WERI-Rb-1 (cell line): Measurements from ENCODE around the gene SLC22A23.

ENCODE experiments used
- DNase-seq: peaks from one replicate; pipeline ENCODE4 v3.0.0-alpha.2; 2020
- H3K27ac ChIP-seq: fragments of 250-450 bp; sonication (Bioruptor Pico); 2 replicates; pipeline ENCODE4 v1.5.1; 2020; ENCODE audit warnings: mild to moderate bottlenecking, moderate library complexity
- H3K27me3 ChIP-seq: fragments of 250-450 bp; sonication (Bioruptor Pico); 2 replicates; pipeline ENCODE4 v1.5.1; 2021; ENCODE audit warnings: mild to moderate bottlenecking, low read depth, moderate library complexity; ENCODE audit not compliant: insufficient read depth, severe bottlenecking
- H3K36me3 ChIP-seq: fragments of 250-450 bp; sonication (Bioruptor Pico); 2 replicates; pipeline ENCODE4 v1.5.1; 2020; ENCODE audit warnings: mild to moderate bottlenecking, moderate library complexity
- H3K4me3 ChIP-seq: 2 replicates; pipeline ENCODE4 v1.5.1; 2011; ENCODE audit warnings: low read depth, mild to moderate bottlenecking, control low read depth, low read length
- H3K9me3 ChIP-seq: fragments of 250-450 bp; sonication (Bioruptor Pico); 2 replicates; pipeline ENCODE4 v1.5.1; 2021; ENCODE audit warnings: mild to moderate bottlenecking, moderate library complexity; ENCODE audit not compliant: severe bottlenecking
- TF ChIP-seq, protein P1 (sequence below): IDR thresholded peaks from 2 replicates; pipeline ENCODE4 v1.5.1; 2011; ENCODE audit warnings: low read depth, mild to moderate bottlenecking, control low read depth, inconsistent platforms, low read length

Gene SLC22A23

DNA sequence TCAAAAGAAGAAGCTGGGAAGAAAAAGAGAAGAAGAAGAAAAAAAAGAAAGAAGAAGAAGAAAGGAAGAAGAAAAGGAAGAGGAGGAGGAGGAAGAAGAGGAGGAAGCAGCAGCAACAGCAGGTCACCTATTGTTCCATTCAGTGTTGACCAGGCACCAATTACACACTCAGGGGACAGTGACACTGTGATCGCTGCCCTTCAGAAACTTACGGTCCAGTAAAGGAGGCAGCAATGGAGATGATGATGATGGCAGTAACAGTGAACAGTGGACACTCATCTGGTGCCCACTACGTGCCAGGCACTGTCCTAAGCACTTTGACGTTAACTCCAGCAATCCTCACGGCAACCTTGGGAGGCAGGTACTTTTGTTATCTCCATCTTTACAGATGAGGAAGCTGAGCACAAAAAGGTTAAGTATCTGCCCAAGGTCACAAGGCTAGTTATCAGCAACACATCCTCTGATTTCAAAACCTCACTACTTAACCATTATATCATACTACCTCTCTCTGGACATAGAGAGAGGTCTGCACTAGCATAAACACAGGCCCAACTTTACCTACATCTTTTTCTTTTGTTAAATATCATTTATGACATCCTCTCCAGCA is 83.2 kb downstream of the SLC22A23 start:
- H3K36me3 ChIP-seq, result no peaks in the 10 kb centered on the region; the same call in 1 of the 2 replicates
- H3K4me3 ChIP-seq, result no peak overlapping the region
- no peak overlapping the region for H3K27ac ChIP-seq
- H3K27me3 ChIP-seq, result no peaks in the 10 kb centered on the region
- DNase-seq, result no peak
- TF ChIP-seq, protein P1, sequence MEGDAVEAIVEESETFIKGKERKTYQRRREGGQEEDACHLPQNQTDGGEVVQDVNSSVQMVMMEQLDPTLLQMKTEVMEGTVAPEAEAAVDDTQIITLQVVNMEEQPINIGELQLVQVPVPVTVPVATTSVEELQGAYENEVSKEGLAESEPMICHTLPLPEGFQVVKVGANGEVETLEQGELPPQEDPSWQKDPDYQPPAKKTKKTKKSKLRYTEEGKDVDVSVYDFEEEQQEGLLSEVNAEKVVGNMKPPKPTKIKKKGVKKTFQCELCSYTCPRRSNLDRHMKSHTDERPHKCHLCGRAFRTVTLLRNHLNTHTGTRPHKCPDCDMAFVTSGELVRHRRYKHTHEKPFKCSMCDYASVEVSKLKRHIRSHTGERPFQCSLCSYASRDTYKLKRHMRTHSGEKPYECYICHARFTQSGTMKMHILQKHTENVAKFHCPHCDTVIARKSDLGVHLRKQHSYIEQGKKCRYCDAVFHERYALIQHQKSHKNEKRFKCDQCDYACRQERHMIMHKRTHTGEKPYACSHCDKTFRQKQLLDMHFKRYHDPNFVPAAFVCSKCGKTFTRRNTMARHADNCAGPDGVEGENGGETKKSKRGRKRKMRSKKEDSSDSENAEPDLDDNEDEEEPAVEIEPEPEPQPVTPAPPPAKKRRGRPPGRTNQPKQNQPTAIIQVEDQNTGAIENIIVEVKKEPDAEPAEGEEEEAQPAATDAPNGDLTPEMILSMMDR, result no peak
- H3K9me3 ChIP-seq, result no peaks in the 10 kb centered on the region

DNA sequence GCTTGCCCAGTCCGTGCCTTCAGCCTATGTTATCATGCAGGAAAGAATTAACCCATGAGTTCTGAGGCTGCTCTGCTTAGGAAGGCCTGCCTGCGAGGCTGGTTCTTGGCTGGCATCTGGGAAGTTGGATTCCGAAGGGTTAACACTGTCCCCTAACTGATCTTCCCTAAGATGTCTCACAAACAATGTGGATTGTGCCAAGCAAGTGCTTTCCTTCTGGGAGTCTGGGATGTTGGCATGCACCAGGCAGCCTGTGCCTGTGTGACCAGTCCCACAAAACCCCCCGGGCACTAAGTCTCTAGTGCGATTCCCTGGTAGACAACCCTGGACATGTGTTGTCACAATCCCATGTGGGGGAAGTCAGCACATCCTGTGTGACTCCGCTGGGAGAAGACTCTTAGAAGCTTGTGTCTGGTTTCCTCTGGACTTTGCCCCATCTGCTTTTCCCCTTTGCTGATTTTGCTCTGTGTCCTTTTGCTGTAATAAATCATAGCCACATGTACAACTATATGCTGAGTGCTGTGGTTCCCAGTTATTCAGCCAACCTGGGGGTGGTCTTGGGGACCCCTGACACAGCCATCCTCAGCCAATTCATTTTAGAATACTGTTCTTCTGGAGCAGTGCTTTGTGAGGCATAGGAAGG is 83.8 kb downstream of the SLC22A23 start:
- Histone ChIP-seq H3K27ac (no peak overlapping the region), H3K4me3 (no peak overlapping the region), H3K9me3 (no peaks in the 10 kb centered on the region), H3K36me3 (no peaks in the 10 kb centered on the region; the same call in 1 of the 2 replicates), H3K27me3 (no peaks in the 10 kb centered on the region)
- TF ChIP-seq, protein P1, result no peak
- DNase-seq, result no peak

DNA sequence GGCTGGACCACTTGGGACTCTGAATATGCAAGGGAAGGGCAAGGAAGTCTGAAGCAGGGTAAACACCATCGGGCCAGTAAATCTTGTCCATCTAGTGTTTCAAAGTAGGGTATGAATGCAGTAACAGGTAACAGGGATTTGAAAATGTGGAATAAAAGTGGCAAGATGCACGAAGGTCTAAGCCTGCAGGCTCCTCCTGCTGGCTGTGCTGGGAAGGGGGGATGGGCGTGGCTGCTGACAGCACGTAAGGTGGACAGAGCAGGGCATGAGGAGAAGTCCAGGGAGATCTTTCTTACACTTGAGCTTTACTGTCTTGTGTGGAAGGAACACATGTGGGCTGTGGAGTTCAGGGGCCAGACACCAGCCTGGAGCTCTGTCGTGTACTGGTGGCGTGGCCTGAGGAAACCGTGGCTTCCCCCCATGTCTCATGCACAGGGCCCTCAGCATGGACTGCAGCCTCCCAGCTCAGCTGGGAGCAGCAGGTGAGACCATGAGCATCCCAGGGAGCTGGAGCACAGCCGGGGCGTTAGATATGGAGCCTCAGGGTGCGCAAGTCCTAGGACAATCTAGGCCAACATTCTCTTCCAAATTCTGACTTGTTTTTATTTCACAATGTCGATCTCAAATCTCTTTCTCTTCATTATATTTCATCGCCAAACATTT is 84.5 kb downstream of the SLC22A23 start:
- no peaks in the 10 kb centered on the region for H3K9me3 ChIP-seq
- no peaks in the 10 kb centered on the region for H3K27me3 ChIP-seq
- TF ChIP-seq, protein P1, result peak; percentile 69
- no peak overlapping the region for H3K4me3 ChIP-seq
- peak; percentile 78 for DNase-seq
- H3K36me3 ChIP-seq, result no peaks in the 10 kb centered on the region; the same call in 1 of the 2 replicates
- no peak overlapping the region for H3K27ac ChIP-seq

DNA sequence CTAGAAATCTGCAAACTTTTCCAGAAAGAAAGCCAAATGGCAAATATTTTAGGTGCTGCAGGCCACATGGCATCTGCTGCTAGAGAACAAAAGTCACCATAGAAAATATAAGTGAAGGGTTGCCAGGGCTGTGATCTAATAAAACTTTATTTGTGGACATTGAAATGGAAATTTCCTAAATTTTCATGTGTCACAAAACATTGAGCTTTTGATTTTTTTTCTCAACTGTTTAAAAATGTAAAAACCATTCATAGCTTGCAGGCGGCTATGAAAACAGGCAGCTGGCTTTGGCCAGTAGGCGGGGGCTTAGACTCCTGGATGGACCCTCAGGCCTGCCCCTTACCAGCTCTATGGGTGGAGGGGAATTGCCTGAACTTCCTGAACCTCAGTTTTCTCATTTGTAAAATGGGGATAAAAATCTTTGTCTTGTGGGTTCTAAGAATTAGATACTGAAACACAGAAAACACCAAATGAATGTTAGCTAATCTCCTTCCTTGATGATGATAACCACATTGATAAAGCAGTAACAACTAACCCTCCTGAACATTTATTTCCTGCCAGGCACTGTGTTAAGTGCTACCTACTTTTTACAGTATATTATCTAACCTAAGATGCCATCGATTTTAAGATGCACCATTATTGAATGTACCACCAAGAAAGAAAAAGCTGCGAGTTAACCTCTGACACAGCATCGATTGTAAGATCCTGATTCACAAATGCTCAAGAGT is 85.5 kb downstream of the SLC22A23 start:
- Histone ChIP-seq H3K4me3 (no peak overlapping the region), H3K27ac (no peak overlapping the region)

More for the DNA sequence above, 85.5 kb downstream of the SLC22A23 start:
- DNase-seq, result no peak
- H3K36me3 ChIP-seq, result no peaks in the 10 kb centered on the region; the same call in 1 of the 2 replicates
- H3K27me3 ChIP-seq, result no peaks in the 10 kb centered on the region
- TF ChIP-seq, protein P1, result no peak
- no peaks in the 10 kb centered on the region for H3K9me3 ChIP-seq
